T-helper 2 cell (primary cell): ENCODE measurements around the gene DCLRE1B.
"Not testable (repeated sequence)": the region's sequence is repeated elsewhere in the genome, so short reads cannot be mapped to it uniquely, and the experiment has no call there.

ENCODE experiments used
- DNase-seq, 5 experiments: peaks; one replicate each; pipeline versions ENCODE4 v3.0.0 to v3.0.0-alpha.2; 2012 to 2022

The DCLRE1B gene

GRCh38 chr1:113948151-113948550 is 43.0 kb downstream of the DCLRE1B start:
- DNase-seq, result not testable (repeated sequence)

DNA sequence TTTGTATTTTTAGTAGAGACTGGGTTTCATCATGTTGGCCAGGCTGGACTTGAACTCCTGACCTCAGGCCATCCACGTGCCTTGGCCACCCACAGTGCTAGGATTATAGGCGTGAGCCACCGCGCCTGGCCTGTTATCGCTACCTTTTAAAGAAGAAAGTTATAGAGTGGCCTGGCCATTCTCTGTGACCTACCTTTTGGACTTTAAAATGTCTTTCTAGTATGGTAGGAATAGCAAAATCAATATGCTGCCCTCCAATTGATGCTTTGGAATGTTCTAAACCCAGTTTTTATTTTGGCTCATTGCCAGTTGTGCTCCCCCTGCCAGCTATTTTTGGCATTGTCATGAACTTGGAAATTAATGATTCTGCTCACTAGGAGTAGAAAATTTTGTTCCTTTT is 43.9 kb downstream of the DCLRE1B start:
- no peak for DNase-seq

DNA sequence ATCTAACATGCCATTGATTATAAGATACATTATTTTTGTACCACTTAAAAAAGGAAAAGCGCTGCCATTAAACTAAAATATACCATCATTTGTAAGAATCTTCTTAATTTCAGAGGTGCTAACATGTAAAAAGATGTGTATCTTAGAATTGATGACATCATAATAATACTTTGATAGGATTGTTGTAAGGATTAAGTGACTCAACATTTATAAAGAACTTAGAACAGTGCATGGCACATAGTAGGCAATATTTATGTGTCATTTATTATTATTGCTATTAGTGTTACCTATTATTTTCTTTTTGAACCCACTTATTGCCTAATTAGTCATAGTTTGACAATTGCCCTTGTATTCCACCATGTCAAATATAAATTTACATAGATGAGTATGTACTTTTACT is 45.8 kb downstream of the DCLRE1B start:
- DNase-seq, result no peak

GRCh38 chr1:113951719-113952118 is 46.6 kb downstream of the DCLRE1B start:
- DNase-seq, result no peak

GRCh38 chr1:113957984-113958383 is 52.9 kb downstream of the DCLRE1B start:
- no peak for DNase-seq

- no peak for DNase-seq
Observed at GRCh38 chr1:113958691-113959090, 53.6 kb downstream of the DCLRE1B start.

- peak in 1 of 5 experiments; percentile 49 for DNase-seq
Observed at GRCh38 chr1:113963281-113963906, 58.3 kb downstream of the DCLRE1B start.
